Fibroblast of skin of right quadriceps (primary cell): ENCODE data around the gene ST6GALNAC4.

Source experiments
- DNase-seq: peaks from one replicate; pipeline ENCODE4 v3.0.0-alpha.2; 2013

ST6GALNAC4 gene

GRCh38 chr9:127868278-127868902, 48.5 kb downstream of the ST6GALNAC4 start:
- no peak for DNase-seq

- no peak for DNase-seq
These were observed 49.2 kb downstream of the ST6GALNAC4 start for GRCh38 chr9:127867356-127868277.

GRCh38 chr9:127866535-127866934, 50.3 kb downstream of the ST6GALNAC4 start:
- no peak for DNase-seq

GRCh38 chr9:127865645-127866464, 51.0 kb downstream of the ST6GALNAC4 start:
- DNase-seq: no peak

GRCh38 chr9:127863191-127863621, 53.6 kb downstream of the ST6GALNAC4 start:
- no peak for DNase-seq

GRCh38 chr9:127862075-127863011, 54.5 kb downstream of the ST6GALNAC4 start:
- DNase-seq: no peak

GRCh38 chr9:127860779-127861178, 56.1 kb downstream of the ST6GALNAC4 start:
- no peak for DNase-seq

GRCh38 chr9:127860260-127860659, 56.6 kb downstream of the ST6GALNAC4 start:
- DNase-seq: no peak

GRCh38 chr9:127858041-127858512, 58.8 kb downstream of the ST6GALNAC4 start:
- DNase-seq: no peak
